Activated CD8-positive, alpha-beta memory T cell treated with anti-CD3 and anti-CD28 coated beads for 1 hour (primary cell): ENCODE data around the gene TUBA1A.
"Not testable (repeated sequence)": the region's sequence is repeated elsewhere in the genome, so short reads cannot be mapped to it uniquely, and the experiment has no call there.

Experiments
- DNase-seq, 2 donors: peaks; one replicate each; pipeline ENCODE4 v3.0.0-alpha.2; 2020; ENCODE audit warnings: low read depth in 1 of 2; ENCODE audit errors: extremely low read depth in 1 of 2

Gene TUBA1A

GRCh38 chr12:49160399-49160798, 28.5 kb downstream of the TUBA1A start:
- no peak for DNase-seq

DNA sequence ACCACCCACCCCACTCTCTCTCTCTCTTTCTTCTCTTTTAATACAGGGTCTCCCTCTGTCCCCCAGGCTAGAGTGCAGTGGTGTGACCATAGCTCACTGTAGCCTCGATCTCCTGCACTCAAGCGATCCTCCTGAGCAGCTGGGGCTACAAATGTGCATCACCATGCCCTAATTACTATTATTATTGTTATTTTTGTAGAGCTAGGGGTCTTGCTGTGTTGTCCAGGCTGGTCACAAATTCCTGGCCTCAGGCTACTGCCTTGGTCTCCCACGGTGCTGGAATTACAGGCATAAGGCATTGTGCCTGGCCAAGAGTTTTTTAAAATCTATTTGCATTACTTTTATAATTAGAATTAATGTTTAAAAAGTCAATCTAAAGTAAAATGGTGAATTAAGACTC, 34.7 kb downstream of the TUBA1A start:
- DNase-seq: no peak

DNA sequence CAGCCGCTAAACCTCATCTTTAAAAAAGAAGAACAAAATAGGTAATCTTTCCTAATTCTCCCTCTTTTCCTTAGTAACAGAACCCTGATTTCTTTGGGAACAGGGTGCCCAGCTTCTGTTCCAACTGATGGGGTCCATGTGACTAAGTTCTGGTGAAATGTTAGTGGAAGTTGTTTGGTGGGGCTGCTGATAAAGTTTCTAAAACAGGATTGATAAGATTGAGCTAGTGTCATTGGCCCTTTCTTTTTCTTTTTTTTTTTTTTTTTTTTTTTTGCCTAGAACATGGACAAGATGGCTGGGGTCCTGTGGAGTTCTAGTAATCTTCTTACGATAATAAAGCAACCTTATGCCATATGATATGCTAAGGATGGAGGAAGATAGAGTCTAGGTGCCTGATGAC, 41.5 kb downstream of the TUBA1A start:
- DNase-seq: no peak

GRCh38 chr12:49146406-49146805, 42.5 kb downstream of the TUBA1A start:
- no peak for DNase-seq

- no peak for DNase-seq
Measured at GRCh38 chr12:49144384-49144783, 44.5 kb downstream of the TUBA1A start.

DNA sequence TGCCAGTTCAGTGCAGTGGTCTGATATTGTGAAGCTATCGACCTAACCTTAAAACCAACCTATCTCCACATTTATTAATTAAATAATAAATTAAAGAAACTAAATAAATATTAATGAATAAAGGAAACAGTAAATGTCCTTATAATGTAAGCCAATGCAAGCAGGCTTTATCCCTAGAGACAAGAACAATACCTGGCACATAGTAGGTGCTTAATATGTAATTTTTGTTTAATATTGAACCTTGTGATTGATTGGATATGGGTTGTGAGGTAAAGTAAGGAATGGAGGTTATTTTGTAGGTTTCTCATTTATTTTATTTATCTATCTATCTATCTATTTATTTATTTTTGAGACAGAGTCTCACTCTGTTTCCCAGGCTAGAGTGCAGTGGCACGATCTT, 49.9 kb downstream of the TUBA1A start:
- no peak for DNase-seq

DNA sequence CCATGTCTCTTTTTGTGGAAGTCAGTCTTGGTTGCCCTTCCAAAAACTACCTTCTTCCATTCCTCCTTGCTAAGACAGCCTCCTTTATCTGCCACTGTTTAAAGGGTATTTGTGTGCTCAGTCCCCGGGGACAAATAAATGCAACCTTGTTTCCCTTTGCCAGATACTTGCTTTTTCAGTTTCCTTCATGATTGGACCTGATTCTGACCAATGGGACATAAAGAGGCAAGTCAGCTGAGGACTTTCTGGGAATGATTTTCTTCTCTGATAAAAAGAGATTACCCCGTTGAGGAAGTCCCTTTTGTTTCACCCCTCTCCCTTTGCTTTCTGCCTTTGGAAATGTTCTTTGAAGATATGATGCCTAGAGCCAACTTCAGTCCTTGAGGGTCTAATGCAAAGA, 50.3 kb downstream of the TUBA1A start:
- DNase-seq: no peak

GRCh38 chr12:49137476-49137875, 51.4 kb downstream of the TUBA1A start:
- DNase-seq: no peak

DNA sequence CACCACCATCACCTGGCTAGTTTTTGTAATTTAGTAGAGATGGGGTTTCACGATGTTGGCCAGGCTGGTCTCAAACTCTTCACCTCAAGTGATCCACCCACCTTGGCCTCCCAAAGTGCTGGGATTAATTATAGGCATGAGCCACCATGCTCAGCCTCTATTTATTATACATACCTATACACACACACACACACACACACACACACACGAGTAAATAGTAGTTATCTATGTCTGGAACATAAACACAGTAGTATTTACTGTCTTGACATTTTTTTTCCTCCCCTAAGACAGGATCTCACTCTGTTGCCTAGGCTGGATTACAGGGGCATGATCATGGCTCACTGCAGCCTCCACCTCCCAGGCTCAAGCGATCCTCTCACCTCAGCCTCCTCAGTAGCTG, 51.9 kb downstream of the TUBA1A start:
- not testable (repeated sequence) for DNase-seq
